Ishikawa (cell line): Measurements from ENCODE around the gene DNAH8.
A peak's percentile ranks its signal among the peaks of the same experiment; 100 is the strongest.

ENCODE experiments used
- CEBPB ChIP-seq: IDR thresholded peaks from 2 replicates; pipeline ENCODE4 v1.6.1; 2012
- CREB1 ChIP-seq: IDR thresholded peaks from 2 replicates; pipeline ENCODE4 v1.6.1; 2012; ENCODE audit warnings: low read depth
- EGR1 ChIP-seq: IDR thresholded peaks from 2 replicates; pipeline ENCODE4 v1.6.1; 2012
- EP300 ChIP-seq: IDR thresholded peaks from 2 replicates; pipeline ENCODE4 v1.6.1; 2012; ENCODE audit warnings: borderline replicate concordance
- FOXM1 ChIP-seq: IDR thresholded peaks from 2 replicates; pipeline ENCODE4 v1.6.1; 2012; ENCODE audit warnings: low read depth, borderline replicate concordance
- MAX ChIP-seq: IDR thresholded peaks from 2 replicates; pipeline ENCODE4 v1.6.1; 2012
- NFIC ChIP-seq: IDR thresholded peaks from 2 replicates; pipeline ENCODE4 v1.6.1; 2012
- RAD21 ChIP-seq: IDR thresholded peaks from 2 replicates; pipeline ENCODE4 v1.6.1; 2012; ENCODE audit warnings: low read depth
- REST ChIP-seq: IDR thresholded peaks from 2 replicates; pipeline ENCODE4 v1.6.1; 2012; ENCODE audit warnings: low read depth, mild to moderate bottlenecking
- TAF1 ChIP-seq: IDR thresholded peaks from 2 replicates; pipeline ENCODE4 v1.6.1; 2012; ENCODE audit warnings: low read depth, mild to moderate bottlenecking
- TCF12 ChIP-seq: IDR thresholded peaks from 2 replicates; pipeline ENCODE4 v1.6.1; 2012; ENCODE audit warnings: low read depth
- TEAD4 ChIP-seq: IDR thresholded peaks from 2 replicates; pipeline ENCODE4 v1.6.1; 2012
- USF1 ChIP-seq: IDR thresholded peaks from 2 replicates; pipeline ENCODE4 v1.6.1; 2012
- YY1 ChIP-seq: IDR thresholded peaks from 2 replicates; pipeline ENCODE4 v1.6.1; 2012; ENCODE audit warnings: low read depth
- ZBTB7A ChIP-seq: IDR thresholded peaks from 2 replicates; pipeline ENCODE4 v1.6.1; 2012; ENCODE audit warnings: low read depth

Gene DNAH8

GRCh38 chr6:38715016-38715689 is at the start of gene DNAH8:
DNAH8 (plus strand) TSS chr6:38715311; CDS start chr6:38722810, 7,499 bp downstream.
- no peak for TF ChIP-seq USF1
- no peak for TF ChIP-seq EP300
- TF ChIP-seq MAX = no peak
- TF ChIP-seq CREB1 = no peak
- TF ChIP-seq RAD21 = no peak
- no peak for TF ChIP-seq EGR1
- no peak for TF ChIP-seq REST
- no peak for TF ChIP-seq NFIC
- no peak for TF ChIP-seq TAF1
- no peak for TF ChIP-seq TCF12
- TF ChIP-seq YY1 = no peak
- TF ChIP-seq CEBPB = no peak
- TF ChIP-seq ZBTB7A = no peak
- no peak for TF ChIP-seq FOXM1

GRCh38 chr6:38671885-38672467 is 43.1 kb upstream of the DNAH8 start:
- TF ChIP-seq TEAD4 = no peak
- peak; percentile 68 for TF ChIP-seq RAD21

- no peak for TF ChIP-seq USF1
Measured at GRCh38 chr6:38673397-38674165, 41.5 kb upstream of the DNAH8 start.

- TF ChIP-seq CREB1 (no peak), REST (no peak), EP300 (no peak), EGR1 (no peak), USF1 (no peak), ZBTB7A (no peak), TEAD4 (no peak), CEBPB (no peak), TCF12 (no peak), TAF1 (no peak), MAX (no peak), FOXM1 (no peak), RAD21 (no peak)
Measured at GRCh38 chr6:38676236-38676973, 38.7 kb upstream of the DNAH8 start.

- TF ChIP-seq MAX (no peak), RAD21 (no peak), EGR1 (no peak), NFIC (no peak), YY1 (no peak), REST (no peak), ZBTB7A (no peak), USF1 (no peak), TCF12 (no peak)
Measured at GRCh38 chr6:38676974-38677544, 38.1 kb upstream of the DNAH8 start.
